Cardiac septum (tissue), 1 donor: ENCODE measurements around the gene WDFY4. TPM values are rescaled to one million over a fixed set of nuclear protein-coding genes. Genes with fewer than 3 reads are reported as not detected.

ENCODE experiments used
- DNase-seq: peaks from one replicate; pipeline ENCODE4 v3.0.0-alpha.2; 2020; ENCODE audit warnings: low spot score
- intact Hi-C: fragments of 100-400 bp; cut with DNase I; formaldehyde crosslinking; loops from one replicate; pipeline ENCODE4 v1.14.0; 2022
- total RNA-seq: library from RNA; stranded (reverse); fragmentation: NEBNext Ultra II Directional; extraction: Animal tissue kit (Norgen Biotek cat#: 25700); gene quantifications from one replicate; pipeline ENCODE4 v1.2.1, GENCODE V29; 2021
- donor health status: DM: no; HTN: no; CAD: no.

Gene WDFY4
- total RNA-seq, 1 donor from 2014 or later: 1.5 TPM

GRCh38 chr10:48653347-48653746 lies 31.3 kb upstream of the WDFY4 start:
- DNase-seq: no peak
- intact Hi-C loops: no loop called here

- no peak for DNase-seq
- intact Hi-C loops: no loop called here
Observed at GRCh38 chr10:48653944-48654698, 30.6 kb upstream of the WDFY4 start.

DNA sequence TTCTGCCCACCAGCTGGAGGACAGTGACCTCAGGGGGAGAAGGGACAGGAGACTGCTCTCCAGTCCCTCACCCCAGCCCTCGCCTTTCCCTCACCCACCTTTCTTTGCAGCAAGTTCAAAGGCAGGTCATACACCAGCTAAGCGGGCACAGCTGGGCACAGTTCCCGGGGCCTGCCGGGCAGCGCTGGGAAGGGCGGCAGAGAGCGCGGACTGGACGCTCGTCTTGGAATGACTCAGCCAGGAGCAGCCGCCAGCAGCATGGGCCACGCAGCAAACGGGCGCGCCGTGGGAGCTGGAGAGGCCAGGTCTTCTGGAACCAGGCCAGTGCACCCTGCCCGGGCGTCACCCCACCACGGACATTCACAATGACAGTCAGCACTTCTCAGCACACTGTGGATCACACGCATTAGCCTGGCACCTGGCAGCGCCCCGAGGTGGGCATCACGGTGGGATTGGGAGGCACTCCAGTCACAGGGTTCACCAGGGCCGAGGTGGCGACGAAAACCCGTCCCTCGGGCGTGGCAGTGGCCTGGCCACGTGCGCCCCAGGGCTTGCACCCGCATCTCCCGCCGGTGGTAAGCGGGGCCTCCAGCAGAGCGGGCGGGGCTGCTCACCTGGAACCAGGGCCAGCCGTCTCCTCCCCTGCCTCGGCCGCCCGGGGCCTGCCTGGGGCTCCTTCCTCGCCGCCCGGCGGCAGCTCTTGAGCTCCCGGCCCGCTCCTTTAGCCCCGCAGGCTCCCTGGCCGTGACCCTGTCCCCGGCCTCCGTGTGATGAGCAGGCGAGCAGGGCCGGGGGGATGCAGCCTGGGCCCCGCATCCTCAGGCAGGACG lies 29.0 kb upstream of the WDFY4 start:
- intact Hi-C loops: loop anchor here (1.0 to 5.0 kb wide), 6 partner anchors 48 to 862 kb away; partner anchors contain the start of gene ARHGAP22
- DNase-seq: peak; percentile 92

GRCh38 chr10:48656241-48656913 lies 28.3 kb upstream of the WDFY4 start:
- intact Hi-C loops: loop anchor here (1.0 to 5.0 kb wide), 6 partner anchors 49 to 861 kb away; partner anchors contain the start of gene ARHGAP22
- DNase-seq: peak; percentile 97

DNA sequence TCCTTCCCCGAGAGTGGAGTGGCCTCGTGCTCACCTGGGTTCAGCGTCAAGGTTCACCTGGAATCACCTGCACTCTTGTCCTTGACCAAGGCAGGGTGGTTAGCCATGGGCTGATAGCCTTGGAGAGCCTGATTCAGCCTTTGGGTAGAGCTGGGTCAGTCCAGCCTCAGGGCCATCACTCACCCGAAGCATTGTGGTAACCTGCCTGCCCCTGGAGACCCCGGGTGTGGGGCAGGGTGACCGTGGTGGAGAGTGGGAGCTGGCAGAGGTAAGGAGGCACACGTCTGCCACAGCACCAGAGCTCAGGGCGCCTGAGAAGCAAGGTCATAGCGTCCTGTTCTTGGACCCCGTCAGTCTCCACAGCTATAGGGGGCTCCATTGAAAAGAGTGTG lies 27.8 kb upstream of the WDFY4 start:
- intact Hi-C loops: loop anchor here (1.0 to 5.0 kb wide), 6 partner anchors 50 to 860 kb away; partner anchors contain the start of gene ARHGAP22
- DNase-seq: no peak

GRCh38 chr10:48657416-48657815 lies 27.3 kb upstream of the WDFY4 start:
- no peak for DNase-seq
- intact Hi-C loops: loop anchor here (2.0 to 5.0 kb wide), 5 partner anchors 50 to 860 kb away; partner anchors contain the start of gene ARHGAP22

DNA sequence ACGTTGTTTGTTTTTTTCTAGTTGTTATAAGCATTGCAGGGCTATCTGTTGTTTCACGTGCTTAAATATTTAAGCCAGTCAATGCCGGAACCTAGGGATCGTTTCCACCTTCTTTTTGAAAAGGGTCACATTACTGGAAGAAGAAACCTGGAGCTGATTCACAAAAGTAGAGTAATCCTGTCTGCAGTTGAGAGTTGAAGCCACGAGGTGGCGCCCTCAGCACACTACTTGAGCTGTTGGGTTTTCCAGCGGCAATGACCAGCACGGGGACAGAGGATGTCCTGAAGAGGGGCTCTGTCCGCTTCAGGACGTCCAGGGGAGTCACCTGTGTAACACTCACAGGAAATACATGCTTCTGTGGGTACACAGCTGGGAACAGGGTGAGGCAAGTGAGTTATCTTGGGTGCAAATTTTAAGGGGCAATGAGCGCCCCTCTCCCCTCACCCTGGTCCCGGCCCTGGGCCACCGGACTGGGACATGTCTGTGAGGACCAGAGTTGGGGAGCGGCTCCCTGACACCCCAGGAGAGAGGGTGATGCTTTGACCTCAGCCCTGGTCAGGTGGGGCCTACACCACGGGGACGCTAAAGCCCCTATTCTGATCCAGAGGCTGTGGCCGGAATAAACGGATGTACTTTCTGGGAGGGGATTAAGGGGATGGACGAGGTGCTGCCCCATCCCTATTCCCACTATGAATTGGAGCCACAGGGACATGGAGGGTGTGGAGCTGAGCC lies 26.3 kb upstream of the WDFY4 start:
- intact Hi-C loops: loop anchor here (5.0 kb wide), 4 partner anchors 51 to 859 kb away; partner anchors contain the start of gene ARHGAP22
- DNase-seq: peak; percentile 86

GRCh38 chr10:48658975-48659269 lies 25.8 kb upstream of the WDFY4 start:
- DNase-seq: no peak
- intact Hi-C loops: loop anchor here (5.0 kb wide), 4 partner anchors 52 to 858 kb away; partner anchors contain the start of gene ARHGAP22

DNA sequence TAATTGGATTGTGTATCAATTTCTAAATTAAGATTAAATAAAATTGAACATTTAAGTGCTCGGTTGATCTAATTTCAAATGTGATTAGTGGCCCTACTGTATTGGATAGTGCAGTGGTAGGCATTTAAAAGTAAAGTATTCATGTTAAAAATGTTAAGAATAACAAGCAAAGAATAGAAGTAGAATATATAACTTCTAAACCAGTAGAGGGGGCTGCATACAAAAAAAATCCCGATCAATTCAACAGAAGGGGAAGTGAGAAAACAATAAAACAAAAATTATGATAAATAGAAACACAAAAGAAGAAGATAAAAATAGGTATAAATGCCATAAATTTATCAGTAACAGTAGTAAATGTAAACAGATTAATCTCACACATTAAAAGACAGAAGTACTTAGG lies 24.9 kb upstream of the WDFY4 start:
- DNase-seq: no peak
- intact Hi-C loops: loop anchor here (5.0 to 10.0 kb wide), 5 partner anchors 52 to 858 kb away; partner anchors contain the start of gene ARHGAP22

- intact Hi-C loops: loop anchor here (10.0 kb wide), 1 partner anchor 123 kb away; no protein-coding TSS in a partner anchor
- no peak for DNase-seq
Observed at GRCh38 chr10:48661441-48661840, 23.2 kb upstream of the WDFY4 start.

GRCh38 chr10:48667960-48668590 lies 16.6 kb upstream of the WDFY4 start:
- no peak for DNase-seq
- intact Hi-C loops: loop anchor here (10.0 kb wide), 1 partner anchor 117 kb away; no protein-coding TSS in a partner anchor

- intact Hi-C loops: no loop called here
- DNase-seq: no peak
Observed at GRCh38 chr10:48670978-48671913, 13.4 kb upstream of the WDFY4 start.

- intact Hi-C loops: no loop called here
- no peak for DNase-seq
Observed at GRCh38 chr10:48671914-48672595, 12.6 kb upstream of the WDFY4 start.

GRCh38 chr10:48672596-48673265 lies 11.9 kb upstream of the WDFY4 start:
- intact Hi-C loops: no loop called here
- no peak for DNase-seq

DNA sequence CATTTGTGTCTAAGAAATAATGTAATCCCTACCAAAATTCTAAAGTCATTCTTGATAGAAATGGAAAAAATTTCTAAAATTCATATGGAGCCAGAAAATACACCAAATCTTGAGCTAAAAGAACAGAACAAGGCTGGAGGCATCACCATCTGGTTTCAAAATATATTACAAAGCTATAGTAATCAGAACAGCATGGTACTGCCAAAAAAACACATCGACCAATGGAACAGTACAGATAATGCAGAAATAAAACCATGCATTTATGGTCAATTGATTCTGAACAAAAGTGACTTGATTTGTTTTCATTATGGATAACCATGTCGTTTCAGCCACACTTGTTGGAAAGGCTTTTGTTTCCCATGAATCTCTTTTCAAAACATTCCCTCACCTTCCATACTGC lies 7.0 kb upstream of the WDFY4 start:
- no peak for DNase-seq
- intact Hi-C loops: no loop called here

DNA sequence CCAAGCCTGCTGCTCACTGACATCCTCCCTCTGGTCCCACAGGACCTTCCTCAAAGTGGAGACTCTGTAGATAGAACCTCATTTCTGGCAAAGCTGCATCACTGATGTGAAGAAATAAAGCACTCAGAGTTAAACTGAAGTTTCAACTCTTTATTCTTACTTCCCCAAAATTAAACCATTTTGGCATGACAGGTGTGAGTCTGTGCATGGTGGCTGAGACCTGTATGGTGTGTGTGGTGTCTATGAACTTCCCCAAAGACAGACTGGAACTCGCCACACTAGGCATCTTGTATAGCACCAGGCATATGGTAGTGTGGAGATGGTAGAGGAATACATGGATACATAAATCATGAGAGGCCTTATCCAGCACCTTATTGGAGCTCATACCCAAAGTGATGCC lies 6.6 kb upstream of the WDFY4 start:
- intact Hi-C loops: no loop called here
- DNase-seq: no peak
